Endothelial cell of umbilical vein (primary cell): ENCODE results near the gene PITPNB.

ENCODE experiments used
- EZH2 ChIP-seq: IDR thresholded peaks from 2 replicates; pipeline ENCODE4 v1.6.1; 2012; ENCODE audit warnings: borderline replicate concordance, low read depth, mild to moderate bottlenecking, moderate library complexity, low read length, inconsistent platforms; ENCODE audit not compliant: severe bottlenecking
- MAX ChIP-seq: IDR thresholded peaks from 2 replicates; pipeline ENCODE4 v1.6.1; 2011; ENCODE audit not compliant: insufficient read depth, insufficient read length
- POLR2A ChIP-seq: IDR thresholded peaks from 2 replicates; pipeline ENCODE4 v1.6.1; 2012; ENCODE audit warnings: low read depth, mild to moderate bottlenecking, control low read depth, low read length
- POLR2AphosphoS5 ChIP-seq: IDR thresholded peaks from 2 replicates; pipeline ENCODE4 v1.6.1; 2012; ENCODE audit warnings: low read depth, mild to moderate bottlenecking, control low read depth, low read length, moderate library complexity; ENCODE audit not compliant: insufficient read depth
- TF ChIP-seq, protein P1 (sequence below), 2 donors: IDR thresholded peaks; 1 replicate in 1 of 2; 2 replicates in 1 of 2; pipeline ENCODE4 v1.5.1; 2011; ENCODE audit warnings: low read length in 2 of 2, mild to moderate bottlenecking in 2 of 2, moderate library complexity in 2 of 2, control low read depth in 1 of 2, inconsistent platforms in 1 of 2, low read depth in 1 of 2; ENCODE audit not compliant: insufficient read depth in 1 of 2; ENCODE audit errors: extremely low read depth in 1 of 2

GRCh38 chr22:27865496-27865895 lies 53.6 kb downstream of the PITPNB start:
- TF ChIP-seq POLR2A (no peak), POLR2AphosphoS5 (no peak), EZH2 (no peak), MAX (no peak)
- TF ChIP-seq, protein P1, sequence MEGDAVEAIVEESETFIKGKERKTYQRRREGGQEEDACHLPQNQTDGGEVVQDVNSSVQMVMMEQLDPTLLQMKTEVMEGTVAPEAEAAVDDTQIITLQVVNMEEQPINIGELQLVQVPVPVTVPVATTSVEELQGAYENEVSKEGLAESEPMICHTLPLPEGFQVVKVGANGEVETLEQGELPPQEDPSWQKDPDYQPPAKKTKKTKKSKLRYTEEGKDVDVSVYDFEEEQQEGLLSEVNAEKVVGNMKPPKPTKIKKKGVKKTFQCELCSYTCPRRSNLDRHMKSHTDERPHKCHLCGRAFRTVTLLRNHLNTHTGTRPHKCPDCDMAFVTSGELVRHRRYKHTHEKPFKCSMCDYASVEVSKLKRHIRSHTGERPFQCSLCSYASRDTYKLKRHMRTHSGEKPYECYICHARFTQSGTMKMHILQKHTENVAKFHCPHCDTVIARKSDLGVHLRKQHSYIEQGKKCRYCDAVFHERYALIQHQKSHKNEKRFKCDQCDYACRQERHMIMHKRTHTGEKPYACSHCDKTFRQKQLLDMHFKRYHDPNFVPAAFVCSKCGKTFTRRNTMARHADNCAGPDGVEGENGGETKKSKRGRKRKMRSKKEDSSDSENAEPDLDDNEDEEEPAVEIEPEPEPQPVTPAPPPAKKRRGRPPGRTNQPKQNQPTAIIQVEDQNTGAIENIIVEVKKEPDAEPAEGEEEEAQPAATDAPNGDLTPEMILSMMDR (IDR thresholded peaks at IDR 0.05; ENCODE audit: extremely low read depth in 1 of 2, insufficient read depth in 1 of 2, low read depth in 1 of 2, low read length in 2 of 2): no peak
